HK-2 (cell line): ENCODE measurements around the gene SELENOI.
A peak's percentile ranks its signal among the peaks of the same experiment; 100 is the strongest.

Experiments used
- DNase-seq: peaks from one replicate; pipeline ENCODE4 v3.0.0-alpha.2; 2018; ENCODE audit not compliant: unreplicated experiment

SELENOI gene

DNA sequence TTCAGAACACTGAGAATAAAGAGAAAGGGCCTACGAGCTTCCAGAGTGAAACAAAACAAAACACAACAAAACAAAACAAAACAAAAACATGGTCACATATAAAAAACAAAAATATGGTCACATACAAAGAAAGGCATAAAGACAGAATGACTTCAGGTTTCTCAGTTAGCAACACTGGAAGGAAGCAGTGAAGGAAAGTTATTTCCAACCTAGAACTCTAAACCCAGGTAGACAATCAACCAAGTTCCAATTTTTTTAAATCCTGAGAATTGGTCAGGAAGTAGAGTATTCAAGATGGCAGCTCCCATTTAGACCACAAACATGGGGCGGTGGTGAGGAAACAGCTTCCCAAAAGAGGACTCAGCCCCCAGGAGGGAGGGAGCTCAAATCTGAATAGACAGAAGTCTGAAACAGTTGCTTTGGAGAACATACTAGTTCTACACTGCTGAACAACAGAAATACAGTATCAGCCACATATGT, 64.9 kb downstream of the SELENOI start:
- DNase-seq, result no peak

DNA sequence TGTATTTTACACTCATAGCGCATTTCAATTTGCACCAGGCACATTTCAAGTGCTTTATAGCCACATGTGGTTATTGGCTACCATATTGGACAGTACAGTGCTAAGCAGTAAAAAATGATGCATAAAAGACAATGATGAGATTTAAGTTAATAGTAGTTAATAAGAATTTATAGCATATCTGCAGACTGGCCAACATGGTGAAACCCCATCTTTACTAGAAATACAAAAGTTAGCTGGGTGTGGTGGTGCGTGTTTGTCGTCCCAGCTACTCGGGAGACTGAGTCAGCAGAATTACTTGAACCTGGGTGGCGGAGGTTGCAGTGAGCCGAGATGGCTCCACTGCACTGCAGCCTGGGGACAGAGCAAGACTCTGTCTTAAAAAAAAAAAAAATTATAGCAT, 65.5 kb downstream of the SELENOI start:
- DNase-seq, result no peak

DNA sequence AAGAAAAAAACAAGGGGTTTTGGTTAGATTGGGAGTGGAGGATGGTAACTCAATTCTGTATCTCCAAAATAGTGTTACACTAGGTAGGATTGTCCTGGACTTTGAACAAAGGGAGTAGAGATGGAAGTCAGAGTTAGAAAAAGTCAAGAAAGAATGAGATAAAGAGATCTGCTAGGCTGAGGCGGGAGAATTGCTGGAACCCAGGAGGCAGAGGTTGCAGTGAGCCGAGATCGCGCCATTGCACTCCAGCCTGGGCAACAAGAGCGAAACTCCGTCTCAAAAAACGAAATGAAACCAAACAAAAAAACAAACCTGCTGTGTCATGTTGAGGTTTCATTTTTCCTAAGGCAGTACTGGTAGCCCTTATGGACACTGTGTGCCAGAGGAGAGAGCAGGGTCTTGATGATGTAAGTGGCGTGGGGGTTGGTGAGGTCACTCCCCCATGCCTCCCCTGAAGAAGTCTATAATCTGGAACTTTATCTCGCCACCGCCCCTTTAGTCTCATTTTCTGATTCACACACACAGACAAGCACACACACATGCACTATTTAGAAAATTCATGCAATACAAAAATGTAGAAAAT, 66.2 kb downstream of the SELENOI start:
- no peak for DNase-seq

DNA sequence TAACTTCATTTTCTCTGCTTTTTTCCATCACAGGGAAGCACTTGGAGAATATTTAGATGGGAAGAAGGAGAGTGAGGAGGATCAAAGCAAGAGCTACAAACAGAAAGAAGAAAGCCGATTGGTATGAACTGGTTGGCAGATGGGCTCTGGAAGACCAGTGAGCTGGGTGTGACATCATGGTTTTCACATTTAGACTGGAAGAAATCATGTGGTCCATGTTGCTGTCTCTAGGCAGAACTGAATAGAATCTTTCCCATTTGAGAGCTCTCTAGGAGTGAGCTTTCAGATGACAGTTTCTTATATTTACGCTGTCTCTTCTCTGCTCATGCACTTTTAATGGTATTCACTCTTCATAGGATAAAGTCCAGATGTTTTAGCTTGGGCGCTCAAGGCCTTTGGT, 68.4 kb downstream of the SELENOI start:
- DNase-seq, result no peak

DNA sequence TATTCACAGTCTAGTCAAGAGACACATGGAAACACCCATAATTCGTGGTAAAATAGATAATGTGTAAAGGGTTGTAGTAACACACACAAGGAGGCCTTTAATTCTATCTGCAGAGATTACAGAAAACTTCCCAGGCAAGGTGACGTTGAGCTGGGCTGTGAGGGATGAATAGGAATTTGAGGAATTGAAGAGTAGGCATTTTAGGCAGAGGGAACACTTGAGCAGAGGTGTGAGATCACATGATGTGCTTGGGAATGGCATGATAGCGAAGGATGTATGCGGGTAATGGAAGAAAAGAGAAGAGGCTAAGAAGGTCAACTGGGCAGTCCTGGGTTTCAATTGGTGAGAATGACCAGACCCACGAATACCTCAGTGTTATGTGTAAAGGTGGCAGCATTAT, 76.0 kb downstream of the SELENOI start:
- no peak for DNase-seq

DNA sequence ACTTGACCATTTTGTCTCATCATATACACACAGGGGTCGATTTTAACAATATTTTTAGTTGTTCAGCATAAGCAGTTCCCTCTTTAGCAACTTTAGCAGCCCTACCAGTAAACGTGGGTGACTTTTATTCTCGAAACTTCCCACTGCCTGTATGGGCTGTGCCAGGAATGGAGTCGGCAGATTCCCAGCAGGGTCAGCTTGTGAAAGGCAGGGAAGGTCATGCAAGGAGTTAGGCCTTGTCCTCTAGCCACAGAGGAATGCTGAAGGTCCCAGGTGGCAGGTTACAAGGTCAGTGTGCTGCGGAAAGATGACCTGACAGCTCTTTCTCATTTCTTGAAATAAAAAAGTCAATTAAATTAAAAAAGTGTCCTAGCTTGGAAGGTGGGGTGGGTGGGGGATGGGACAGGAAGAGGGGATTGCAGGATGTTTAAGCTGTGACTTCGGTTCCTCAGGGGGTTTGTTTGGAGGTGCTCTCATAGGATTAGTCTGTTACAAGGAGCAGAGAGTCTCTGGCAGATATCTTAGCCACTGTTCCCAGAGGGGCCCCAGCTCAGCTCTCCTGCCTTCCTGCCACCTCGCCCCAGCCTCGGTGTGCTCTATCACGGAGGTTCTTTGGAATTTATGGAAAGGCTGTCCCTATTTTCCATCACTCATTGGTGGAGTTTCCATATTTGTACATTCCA, 77.1 kb downstream of the SELENOI start:
- DNase-seq, result no peak

DNA sequence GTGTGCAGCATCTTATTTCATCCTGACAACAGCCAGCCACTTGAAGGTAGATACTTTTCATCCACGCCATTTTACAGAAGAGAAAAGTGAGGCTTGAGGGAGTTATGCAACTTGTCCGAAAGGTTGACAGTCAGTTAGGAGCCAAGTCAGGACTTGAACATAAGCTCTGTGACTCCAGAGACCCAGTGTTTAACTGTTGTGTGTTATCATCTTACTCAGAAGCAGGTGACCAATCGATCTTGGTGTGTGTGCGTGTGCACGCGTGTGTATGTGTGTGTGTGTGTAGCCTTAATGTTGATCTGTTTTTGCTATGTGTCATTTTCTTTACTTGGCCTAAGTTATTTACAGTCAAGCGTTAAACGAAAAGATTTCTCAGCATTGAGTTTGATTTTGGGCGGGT, 77.8 kb downstream of the SELENOI start:
- no peak for DNase-seq

DNA sequence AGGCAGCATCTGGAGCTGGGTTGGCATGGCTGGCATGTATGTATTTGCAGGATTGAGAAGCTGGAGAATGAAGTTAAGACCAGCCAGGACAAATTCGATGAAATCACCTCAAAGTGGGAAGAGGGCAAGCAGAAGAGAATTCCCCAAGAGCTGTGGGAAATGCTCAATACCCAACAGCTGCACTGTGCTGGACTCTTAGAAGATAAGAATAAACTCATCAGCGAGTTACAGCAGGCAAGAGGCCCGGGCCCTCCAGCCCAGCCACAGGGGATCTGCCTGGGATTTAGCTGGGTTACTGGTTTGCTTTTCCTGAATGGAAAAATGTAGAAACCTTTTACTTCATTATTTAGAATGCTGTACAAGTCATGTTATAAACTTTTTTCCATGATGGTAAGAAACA, 78.3 kb downstream of the SELENOI start:
- no peak for DNase-seq

DNA sequence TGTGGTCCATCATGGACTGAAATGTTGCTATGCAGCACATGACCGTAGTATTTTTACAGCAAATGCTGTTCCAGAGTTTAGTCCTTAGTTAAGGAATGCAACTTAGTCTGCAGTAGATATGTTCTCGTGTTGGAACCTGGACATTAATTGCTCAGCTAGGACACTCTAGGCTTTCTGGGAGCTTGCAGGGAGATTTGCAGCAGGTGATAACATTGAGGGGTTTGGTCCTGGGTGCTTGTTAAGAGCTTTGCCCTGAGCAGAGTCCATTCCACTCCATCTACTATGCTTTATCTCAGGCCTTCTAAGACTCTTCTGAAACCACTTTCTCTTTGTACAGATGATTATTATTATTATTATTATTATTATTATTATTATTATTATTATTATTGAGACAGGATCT, 82.9 kb downstream of the SELENOI start:
- no peak for DNase-seq

DNA sequence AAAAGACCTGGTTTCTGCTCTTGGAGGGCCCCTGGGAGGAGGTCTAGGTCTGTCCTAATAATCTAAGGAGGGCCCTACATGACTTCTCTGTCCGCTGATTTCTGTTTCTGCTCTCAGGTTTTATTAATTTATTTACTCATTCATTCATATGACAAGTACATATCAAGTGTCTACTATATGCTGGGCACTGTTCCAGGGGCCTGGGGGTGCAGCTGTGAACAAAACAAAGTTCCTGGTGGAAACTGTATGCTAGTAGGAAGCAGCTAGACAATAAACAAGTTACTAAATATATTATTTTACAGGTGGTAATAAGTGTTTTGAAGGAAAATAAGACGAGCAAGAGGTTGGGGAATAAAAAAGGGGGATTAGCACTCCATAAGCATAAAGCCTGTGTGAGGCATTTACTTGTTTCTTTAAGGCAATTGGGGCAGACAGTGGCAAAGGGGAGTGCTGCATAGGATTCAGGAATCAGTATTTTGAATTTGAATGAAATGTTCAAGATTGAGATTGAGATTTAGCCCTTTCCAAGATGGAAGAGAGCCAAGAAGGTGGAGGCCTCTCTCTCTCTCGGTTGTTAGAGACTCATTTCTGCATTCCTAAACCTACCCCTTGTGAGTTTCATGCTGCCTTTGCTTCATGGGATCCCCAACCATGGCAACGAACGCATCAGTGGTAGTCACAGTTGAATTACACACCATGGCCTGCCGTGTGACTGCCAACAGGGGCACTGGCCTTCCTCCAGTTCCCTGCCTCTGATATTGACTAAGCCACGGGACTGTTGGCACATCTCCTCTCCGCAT, 84.0 kb downstream of the SELENOI start:
- no peak for DNase-seq

DNA sequence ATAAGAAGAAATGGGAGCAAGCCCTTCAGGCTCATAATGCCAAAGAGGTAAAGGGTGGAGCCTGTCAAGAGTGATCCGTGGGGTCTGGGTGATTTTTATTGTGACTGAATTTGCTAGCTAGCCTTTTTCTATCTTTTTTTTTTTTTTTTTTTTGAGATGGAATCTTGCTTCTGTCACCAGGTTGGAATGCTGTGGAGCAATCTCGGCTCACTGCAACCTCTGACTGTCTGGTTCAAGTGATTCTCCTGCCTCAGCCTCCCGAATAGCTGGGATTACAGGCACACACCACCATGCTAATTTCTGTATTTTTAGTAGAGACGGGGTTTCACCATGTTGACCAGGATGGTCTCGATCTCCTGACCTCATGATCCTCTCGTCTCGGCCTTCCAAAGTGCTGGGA, 84.9 kb downstream of the SELENOI start:
- no peak for DNase-seq

DNA sequence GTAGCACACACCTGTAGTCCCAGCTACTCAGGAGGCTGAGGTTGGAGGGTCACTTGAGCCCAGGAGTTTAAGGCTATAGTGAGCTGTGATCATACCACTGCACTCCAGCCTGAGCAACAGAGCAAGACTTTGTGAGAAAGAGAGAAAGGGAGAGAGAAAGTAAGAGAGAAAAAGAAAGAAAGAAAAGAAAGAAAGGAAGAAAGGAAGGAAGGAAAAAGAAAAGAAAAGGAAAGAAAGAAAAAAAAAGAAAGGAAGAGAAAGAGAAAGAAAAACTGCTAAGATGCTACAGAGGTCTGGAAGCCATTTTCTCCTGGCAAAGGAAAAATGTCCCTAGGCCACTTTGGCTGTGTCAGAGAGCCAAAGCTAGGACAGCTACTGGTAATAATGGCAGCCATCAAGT, 86.4 kb downstream of the SELENOI start:
- no peak for DNase-seq

DNA sequence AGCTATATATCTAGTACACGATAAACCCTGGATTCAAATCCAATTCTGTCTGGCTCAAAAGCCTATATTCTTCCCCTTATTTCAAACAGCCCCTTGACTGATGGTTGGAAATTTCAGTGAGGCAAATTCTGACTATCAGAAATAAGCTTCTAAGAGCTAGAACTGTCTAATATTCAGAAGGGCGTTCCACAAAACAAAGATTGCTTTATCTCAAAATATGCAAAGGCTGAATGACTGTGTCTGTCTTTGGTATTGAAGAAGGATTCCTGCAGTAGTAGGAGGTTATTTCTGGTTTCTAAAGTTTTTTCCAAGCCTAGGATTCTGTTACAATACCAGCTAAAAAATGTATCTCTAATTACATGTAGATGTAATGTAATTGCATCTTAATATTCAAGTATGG, 86.9 kb downstream of the SELENOI start:
- DNase-seq, result no peak

DNA sequence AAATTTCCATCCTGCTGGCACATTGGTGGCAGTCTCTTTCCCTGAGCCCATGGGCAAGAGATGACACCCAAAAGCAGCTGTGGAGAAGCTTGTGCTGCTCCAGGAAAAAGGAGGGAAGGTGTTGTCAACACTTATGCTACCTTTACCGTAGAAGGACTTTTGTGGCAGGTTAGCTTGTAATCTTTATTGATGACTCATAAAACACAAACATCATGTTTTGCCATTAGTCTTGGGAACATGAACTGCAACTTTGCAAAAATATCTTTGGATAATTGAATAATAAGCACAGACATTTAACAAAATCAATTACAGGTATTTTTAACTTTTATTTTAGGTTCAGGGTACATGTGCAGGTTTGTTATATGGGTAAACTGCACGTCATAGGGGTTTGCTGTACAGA, 89.2 kb downstream of the SELENOI start:
- no peak for DNase-seq

DNA sequence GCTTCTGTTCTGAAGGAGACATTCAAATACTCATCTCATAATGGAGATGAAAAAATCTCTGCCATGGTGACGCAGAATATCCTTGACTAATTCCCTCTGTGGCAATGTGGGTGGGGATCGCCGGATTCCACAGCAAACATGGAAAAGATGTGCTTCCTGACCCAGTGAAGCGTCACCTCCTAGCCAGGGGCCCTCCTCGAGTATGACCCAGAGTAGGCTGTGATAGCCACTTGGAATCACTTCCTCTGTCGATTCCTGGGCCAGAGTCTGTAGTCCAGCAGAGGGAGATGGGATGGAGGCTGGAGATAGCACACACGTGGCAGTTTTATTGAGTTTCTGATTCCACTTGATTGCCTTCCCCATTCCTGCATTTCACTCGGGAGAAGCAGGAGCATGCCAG, 92.6 kb downstream of the SELENOI start:
- DNase-seq, result peak; percentile 74

DNA sequence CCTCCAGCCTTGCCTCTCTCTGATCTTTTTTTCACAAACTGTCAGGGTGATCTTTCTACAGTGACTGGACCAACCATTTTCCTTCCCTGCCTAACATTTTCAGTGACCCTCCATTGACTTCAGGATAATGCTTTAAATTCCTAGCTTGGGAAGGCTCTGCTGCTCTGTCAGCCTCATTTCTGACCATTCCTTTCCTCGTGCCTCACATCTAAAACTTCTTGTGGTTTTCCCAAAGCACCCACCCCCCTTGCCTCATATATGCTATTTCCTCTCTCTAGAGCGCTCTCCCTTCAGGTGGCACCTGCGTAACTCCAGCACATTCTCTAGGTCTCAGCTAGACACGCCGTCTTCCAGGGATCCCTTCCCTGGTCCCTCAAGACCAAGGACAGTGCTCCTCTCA, 93.0 kb downstream of the SELENOI start:
- DNase-seq, result no peak

DNA sequence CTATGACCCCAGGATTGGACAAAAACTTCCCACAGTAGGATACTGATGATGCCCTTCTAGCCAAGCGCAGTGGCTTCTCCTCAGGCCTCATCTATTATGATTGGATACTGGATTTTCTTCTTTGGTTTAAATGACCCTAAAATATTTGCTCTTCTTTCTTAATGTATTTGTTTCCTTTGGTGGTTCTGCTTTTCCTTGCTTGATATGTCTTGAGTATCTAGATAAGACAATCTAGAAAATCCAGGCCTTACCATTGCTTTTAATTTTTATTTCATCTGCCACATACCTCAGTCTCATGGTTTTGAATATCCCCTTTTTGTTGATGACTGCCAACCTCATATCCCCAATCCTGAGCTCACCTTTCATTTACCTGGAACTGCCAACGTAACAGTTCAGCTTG, 96.4 kb downstream of the SELENOI start:
- DNase-seq, result no peak

DNA sequence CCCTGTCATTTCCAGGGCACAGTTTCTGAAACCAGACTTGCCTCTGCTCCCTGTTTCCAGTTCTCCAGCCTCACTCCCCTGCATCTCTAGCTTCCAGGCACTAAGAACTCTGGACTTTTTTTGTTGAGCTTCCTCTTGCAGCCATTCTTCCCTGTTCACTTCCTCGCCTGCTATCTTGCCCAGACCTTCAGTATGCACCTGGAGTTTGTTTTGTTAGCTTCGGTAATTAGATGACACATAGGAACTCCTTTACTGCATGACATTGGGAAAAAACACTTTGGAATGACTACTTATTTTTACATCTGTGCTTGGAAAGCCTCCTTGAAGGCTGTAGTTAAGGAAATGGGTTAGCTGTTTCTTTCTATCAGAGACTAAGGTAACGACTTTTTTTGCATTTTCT, 96.8 kb downstream of the SELENOI start:
- DNase-seq, result no peak

DNA sequence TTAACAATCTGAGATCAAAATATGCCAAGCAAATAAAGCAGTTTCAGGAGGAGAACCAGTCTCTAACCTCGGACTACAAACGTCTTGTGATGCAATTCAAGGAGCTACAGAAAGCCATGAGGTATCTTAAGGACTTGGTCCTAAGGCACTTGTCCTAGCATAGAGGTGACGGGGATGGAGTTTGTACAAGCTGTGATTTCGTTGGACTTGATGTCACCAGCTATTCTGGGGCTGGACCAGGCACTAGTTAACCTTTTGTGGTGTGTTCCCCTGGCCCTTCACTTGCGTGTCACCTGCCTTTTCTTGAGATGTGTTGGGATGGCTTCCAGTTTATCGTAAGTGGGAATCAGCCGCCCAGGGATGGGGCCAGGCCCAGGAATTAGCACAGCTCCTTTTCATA, 98.3 kb downstream of the SELENOI start:
- DNase-seq, result no peak
